HG03460 (cell line): ENCODE data around the gene CHERP.
A peak's percentile ranks its signal among the peaks of the same experiment; 100 is the strongest.
"Not testable (repeated sequence)": the region's sequence is repeated elsewhere in the genome, so short reads cannot be mapped to it uniquely, and the experiment has no call there.

Experiments
- ATAC-seq: cut with Tn5 transposase; IDR thresholded peaks from one replicate; pipeline ENCODE4 v1.9.1; 2021; ENCODE audit not compliant: unreplicated experiment

CHERP gene

DNA sequence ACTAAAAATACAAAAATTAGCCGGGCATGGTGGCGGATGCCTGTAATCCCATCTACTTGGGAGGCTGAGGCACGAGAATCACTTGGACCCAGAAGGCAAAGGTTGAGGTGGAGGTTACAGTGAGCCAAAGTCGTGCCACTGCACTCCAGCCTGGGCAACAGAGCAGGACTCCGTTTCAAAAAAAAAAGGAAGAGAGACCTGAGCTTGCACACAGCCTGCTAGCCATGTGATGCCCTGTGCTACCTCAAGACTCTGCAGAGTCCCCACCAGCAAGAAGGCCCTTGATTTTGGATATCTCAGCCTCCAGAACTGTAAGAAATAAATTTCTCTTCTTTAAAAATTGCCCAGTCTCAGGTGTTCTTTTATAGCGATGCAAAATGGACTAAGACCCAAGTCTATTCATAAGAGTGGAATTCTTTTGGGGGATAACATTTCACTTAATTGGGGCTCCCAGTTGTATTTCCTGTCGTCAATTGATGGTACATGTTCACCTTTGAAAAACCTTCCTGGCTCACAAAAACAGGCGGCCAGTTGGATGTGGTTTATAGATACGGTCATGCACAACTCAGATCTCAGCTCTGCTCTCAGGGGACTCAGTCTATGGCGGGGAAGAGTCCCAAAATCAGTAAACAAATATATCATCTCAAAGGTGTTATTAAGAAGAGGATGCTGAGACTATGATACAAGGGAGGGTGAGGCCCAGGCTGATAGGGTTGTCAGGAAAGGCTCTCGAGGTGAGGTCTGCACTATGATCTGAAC is 2.4 kb upstream of the CHERP start:
- ATAC-seq, result no peak

DNA sequence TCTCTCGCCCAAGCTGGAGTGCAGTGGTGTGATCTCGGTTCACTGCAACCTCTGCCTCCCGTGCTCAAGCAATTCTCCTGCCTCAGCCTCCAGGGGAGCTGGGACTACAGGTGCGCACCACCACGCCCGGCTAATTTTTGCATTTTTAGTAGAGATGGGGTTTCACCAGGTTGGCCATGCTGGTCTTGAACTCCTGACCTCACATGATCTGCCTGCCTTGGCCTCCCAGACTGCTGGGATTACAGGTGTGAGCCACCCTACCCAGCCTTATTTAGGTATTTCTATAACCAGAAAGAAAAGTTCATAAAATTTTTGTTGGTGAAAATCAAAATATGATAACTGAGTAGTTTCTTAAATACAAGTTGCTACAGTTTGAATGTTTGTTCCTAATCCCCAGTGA is 1.5 kb upstream of the CHERP start:
- not testable (repeated sequence) for ATAC-seq

DNA sequence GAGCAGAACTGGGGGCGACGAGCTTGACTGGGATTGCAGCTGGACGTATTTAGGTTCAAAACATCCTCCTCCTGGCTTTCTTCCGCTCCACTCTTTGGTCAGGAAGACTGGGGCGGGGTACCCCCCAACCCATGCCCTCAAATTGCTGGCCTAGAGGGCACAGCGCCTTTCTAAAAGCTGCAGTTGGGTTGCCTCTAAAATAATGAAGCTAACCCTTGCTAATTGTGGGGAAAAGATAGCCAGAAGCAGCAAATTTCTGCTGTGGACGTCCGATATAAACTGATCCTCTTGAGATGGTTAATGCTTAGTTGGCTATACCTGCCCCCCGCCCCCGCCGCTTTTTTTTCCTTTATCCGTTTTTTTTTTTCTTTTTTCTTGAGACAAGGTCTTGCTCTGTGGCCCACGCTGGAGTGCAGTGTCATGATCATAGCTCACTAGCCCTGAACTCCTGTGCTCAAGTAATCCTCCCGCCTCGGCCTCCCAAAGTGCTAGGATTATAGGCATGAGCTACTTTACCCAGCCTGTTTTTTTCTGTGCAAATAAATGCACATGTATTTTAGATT is 754 bp upstream of the CHERP start:
- ATAC-seq, result no peak

DNA sequence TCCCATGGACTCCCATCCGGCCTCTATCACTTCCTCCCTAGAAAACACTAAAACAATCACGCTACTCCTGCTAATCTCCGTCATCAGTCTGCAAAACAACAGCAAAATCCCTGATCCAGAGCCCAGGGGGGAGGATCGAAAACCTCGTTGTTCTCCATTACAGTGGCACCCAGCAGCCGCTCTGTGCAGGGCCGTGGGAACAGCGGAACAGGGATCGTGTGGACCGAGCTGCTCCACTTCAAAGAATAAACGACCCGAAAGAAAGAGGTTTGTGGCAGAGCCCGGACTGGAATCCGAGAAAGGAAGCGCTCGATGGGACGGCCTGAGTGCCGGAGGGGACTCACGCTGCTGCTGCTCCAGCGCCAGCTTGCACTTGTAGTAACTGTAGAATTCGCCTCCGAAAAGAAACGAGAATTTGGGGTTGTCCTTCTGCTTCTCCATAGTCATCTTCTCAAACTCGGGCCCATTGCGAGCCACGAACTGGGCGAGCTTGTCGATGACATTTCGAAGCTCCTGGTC is 652 bp downstream of the CHERP start:
- ATAC-seq, result peak; percentile 11

DNA sequence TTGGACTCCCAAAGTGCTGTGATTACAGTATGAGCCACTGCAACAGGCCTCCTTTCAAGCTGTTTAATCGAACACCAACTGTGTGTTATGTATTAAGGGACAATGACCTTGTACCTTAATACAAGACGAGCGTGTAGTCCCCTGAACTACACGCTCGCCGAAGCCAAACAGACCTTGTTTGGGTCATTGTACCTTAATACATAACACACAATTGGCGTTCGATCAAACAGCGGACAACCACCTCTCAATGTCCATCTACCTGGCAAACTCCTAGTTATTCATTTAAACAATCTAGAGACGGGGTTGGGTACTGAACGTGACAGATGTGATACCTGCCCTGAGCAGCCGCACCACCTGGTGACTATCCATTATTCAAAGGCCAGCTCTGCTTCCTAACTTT is 1.3 kb downstream of the CHERP start:
- ATAC-seq, result no peak

DNA sequence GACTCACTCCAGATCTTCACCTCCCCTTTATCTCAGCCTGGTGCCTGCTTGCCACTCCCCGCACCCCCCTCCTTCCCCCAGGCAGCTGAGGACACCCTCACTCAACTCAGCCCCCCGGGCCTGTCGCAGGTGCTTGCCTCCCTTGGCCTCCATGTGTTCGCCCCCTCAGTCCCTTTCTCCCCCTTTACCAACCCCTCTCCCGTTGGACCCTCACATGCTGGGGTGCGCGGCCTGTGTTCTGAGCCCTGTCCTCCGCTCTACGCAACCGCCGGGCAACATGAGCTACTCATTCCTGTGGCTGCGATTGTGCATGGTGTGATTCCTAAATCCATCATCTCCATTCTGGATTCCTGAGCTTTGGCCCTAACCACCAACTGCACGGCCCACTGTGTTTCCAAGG is 5.1 kb downstream of the CHERP start:
- ATAC-seq, result no peak

DNA sequence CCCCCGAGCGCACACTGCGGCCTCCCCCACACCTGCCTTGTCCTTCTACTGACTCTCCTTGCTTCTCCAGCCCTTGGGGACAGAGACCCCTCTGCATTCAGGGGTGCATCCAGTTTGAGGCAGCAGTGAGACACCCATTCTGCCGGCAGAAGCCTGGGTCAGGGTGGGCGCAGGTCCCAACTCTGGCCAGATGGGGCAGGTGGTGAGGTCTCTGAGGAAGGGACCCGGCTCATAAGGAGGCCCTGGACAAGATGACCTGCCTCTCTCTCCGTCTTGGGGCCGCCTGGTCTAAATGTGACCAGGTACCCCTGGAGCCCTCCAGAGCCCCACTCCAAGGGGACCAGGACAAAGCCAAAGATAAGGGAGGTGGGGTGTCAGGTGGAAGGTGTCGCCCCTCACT is 6.1 kb downstream of the CHERP start:
- ATAC-seq, result no peak

DNA sequence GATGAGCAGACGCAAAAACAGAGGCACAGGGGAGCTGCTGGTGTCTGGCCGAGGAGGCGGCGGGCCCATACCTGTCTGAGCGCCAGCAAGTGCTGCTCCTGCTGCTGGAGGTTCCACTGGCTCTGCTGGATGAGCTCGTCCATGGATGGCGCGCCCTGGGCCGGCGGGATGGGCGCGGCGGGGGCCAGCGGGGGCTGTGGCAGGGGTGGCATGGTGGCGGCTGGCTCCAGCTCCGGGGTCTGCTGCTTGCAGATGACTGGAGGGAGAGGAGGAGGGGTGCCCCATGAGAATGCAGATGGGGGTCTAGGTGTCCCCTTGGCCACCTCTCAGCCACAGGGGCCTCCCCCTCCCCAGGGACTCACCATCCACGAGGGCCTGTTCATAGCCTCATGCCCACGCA is 6.9 kb downstream of the CHERP start:
- ATAC-seq, result no peak

DNA sequence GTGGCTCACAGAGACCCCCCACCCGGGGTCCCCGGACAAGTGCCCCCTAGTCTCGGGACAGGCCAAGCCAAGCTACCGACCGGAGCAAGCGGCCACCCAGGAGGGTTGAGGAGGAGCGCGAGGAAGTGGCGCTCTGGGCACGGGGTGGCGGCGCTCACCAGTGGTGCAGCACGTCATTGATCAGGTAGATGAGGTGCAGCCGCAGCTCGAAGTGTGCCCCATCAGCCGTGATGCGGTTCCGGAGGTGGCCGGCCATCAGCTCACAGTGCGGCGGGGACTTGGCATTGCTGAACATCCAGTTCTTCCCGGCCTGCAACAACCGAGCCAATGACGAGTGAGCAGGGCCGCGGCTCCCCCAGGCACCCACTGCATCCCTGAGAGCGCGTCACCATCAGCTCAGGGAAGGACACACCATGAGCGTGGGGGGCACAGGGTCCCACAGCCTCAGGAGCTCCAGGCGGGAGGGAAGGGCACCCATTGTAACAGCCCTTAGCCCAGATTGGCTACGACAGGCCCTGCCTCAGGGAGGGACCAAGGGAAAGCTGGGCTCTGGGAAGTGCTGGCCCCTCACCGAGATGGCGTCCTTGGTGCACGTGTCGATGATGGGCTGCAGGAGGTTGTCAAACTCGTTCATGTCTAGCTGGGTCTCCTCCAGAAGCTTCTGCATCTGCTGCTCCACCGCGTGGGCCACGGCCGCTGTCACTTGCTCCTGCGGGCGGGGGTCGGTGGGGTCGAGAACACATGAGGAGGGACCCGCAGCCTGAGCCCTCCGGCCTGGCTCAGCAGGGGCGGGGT is 9.6 kb downstream of the CHERP start:
- no peak for ATAC-seq

DNA sequence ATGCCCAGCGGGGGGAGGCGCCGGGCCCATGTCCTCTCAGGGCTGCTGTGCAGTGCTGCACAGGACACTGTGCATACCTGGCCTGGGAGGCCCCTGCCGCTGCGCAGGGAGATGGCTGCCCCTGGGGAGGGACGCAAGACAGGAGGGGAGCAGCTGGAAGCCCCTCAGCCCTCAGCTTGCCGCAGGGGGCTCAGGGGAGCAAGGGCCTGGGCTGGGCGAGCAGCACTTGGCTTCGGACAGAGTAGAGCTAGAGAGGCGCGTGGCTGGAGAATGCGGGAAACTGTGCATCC is 10.9 kb downstream of the CHERP start:
- no peak for ATAC-seq

DNA sequence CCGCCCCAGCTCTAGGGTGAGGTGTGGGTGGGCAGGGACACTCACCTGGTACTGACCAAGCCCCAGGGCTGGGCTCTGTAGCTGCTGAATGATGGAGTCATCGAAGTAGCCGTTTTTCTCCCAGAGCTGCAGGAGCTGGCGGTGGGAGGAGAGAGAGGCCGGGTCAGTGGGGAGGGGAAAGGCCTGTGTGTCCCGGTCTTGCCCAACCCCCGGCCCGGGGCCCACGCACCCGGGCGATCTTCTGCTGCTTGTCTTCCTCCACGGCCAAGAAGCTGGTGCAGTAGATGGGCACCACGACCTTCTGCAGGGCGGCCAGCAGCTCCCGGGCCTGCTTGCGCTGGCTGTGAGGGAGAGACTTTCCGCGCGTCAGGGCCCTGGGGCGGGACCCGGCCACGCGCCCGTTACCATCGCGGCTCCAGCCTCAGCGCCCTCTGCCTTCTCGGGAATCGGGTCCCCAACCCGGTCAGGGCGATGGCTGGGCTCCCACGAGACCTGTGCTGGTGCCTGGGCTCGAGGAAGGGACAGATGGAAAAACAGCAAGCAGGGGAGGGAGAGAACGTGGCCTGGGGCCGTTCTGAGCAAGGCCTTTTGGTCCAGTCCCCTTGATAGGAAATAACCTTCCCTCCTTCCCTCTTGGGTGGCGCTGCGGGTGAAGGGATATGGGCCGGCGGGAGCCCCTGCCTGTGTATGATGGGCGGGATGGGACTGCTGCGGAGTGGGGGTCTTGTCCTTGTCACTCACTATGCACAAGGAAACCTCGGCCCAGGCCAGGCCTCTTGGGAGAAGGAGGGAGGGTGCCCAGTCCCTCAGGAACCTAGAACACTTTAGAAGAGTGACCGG is 11.5 kb downstream of the CHERP start:
- ATAC-seq, result no peak

DNA sequence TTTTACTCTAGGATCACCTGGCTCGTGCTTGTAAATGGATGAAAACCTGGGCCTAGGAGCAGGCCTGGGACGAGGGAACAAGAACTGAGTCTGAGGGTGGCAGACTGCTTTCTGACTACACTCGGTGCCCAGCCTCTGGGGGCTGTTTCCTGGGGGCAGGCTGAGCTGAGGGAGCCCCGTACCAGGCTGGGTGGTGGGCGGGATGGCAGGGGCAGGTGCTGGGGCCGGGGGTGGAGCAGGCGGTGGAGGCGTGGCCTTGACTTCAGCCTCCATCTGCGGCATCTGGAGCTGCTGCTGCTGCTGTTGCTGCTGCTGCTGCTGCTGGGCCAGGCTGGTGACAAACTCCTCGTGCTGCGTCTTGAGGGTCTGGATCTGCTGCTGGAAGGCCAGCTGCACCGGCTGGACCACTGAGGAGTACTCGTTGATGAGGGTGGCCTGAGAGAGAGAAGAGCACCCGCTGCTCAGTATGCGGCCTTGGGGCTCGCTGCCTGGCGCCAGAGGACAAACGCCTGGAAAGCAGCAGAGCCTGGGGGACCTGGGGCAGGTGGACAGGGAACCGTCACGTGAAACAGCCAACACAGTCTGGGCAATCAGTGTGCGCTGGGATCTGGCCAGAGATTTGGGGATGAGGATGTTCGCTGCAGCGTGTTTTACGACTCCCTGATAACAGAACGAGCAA is 12.6 kb downstream of the CHERP start:
- no peak for ATAC-seq

DNA sequence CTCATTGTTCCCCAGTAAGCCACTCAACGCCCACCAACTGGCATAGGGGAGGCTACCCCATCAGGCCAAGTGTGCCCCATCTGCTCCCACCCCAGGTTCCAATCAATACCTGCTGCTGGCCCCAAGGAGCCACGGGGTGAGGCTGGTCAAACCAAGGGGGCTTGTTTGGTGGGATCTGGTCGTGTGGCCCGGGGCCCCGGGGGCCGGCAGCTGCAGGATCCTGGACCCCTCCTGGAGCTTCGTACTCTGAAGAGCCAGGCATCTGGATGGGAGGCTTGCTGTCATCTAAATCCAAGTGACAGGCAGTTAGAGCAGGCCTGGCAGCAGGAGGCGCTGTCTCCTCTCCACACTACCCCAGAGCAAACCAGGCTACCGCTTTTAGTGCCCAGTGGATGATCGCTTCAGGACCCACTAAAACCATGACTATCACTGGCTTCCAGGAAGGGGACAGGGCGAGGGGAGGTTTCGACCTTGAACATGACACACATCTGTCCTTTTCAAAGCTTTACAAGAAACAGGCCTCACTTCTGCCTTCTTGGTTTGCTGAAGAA is 14.2 kb downstream of the CHERP start:
- ATAC-seq, result no peak

DNA sequence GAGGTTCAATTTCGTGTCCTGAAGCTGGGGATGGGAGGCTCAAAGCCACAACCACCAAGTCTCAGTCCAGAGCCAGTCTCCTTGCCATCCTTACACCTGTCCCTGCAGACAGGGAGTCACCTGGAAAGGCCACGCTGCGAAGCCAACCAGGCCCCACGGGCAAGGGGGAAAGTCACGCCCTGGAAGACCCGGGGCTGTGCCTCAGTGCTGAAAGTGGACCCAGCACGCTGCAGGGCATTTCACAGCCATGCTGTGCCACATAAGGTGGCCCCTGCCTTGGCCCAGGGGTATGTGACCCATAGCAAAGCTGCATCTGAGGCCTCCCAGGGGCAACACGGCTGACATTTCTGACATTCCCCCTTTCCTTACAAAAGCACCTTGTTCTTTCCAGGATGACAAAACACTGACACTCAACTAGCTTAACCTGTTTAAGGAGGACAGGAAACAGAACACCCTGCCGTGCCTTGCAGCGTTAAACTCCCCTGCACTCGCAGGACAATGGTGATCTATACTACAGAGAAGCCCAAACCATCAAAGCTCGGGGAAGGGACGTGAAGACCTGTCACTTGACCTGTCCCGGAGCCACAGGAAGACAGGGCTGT is 14.8 kb downstream of the CHERP start:
- ATAC-seq, result no peak

DNA sequence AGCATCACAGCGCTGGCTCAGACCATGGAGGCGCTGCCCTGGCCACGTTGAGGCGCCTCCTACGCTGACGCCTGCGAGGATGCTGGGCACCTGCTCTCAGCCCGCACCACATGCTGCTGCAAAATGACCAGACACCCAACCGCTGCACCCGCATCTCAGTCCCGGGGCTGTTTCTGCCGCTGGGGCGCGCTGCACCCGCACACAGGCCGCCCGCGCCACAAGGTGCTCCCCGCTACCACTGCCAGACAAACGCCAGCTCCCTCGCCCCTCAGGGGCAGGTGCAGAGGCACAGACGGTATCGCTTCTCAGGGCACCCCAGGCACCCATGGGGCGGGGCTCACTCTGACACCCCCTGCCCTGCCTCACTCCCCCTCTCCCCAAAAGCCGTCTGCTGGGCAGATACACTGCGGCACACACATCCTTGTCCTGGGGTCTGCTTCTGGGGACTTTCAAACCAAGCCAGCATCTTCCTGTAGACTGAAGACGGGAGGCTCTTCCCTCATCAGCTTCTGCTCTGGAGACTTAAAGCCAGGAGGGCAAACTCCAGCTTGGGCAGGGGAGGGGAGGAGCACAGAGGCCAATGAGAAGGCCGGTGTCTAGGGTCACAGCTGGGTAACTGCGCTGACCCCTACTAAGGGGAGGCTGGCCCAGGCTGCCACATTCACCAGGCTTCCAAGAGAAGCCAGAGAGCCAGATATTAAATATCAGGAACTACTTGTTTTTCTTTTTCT is 16.3 kb downstream of the CHERP start:
- no peak for ATAC-seq

DNA sequence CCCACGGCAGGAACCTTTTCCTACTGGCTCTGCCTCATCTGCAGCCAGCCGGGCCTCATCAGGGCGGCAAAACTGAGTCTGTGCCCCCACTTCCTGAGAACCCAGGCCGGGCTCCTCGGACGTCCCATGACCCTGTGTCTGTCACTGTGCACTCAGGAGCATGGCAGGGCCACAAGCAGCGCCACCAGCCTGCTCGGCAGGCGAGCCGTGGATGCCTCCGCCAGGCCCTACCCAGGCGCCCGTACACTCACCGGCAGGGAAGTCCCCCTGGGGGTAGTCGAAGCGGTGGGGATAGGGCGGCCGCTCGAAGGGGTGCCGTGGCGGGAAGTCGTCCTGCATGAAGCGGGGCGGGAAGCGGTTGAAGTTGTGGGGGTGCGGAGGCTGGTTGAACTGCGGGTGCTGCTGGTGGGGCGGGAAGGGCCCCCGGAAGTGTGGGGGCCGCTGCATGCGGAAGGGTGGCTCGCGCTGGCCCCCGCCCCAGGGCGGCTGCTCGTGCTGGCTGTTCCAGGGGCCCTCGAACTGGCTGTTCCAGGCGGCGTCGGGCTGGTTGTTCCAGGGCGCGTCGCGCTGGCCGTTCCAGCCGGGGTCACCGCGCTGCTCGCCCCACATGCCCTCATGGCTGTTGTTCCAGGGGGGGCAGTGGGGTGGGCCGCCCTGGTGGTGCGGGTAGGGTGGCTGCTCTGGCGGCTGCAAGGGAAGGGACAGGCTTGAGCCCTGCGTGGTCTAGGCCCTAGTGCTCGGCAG is 17.1 kb downstream of the CHERP start:
- no peak for ATAC-seq

DNA sequence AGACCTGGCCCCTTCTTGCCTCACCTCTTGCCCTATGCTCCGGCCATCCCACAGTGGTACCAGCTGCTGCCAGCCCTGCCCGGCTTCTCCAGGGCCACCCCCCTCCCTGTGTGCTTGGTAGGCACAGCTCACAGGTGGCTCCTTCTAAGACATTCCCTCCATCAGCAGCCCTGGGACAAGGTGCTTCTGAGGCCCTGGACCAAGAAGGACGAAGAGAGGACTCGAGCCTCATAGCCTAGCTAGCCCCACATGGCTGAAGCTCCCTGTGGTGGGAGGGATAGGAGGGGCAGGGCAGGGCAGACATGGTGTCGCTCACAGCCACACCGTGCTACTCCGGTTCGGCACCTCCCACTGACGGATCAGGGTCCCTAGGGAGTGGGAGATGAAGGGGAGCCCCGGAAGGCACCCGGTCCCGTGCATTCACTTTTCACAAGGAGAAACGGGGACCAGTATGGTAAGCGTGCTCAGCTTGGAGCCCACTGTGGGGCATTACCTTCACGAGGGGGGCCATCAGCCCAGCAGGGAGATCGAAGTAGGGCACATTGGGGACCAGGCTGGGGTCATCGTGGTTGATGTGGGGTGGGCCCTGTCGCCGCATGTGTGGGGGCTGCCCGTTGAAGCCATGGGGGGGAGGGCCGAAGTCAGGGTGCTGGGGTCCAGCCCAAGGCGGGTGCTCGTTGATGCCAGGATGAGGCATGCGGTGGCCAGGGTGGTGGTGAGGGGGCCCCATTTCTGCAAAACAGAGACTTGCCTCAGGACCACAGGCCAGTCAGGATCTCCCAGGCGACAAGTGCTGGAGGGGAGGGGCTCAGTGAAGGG is 19.5 kb downstream of the CHERP start:
- ATAC-seq, result no peak
